CD4-positive, alpha-beta T cell treated with Interleukin-4 for 4 hours (primary cell): ENCODE results near the gene REXO5.
"Not testable (repeated sequence)": the region's sequence is repeated elsewhere in the genome, so short reads cannot be mapped to it uniquely, and the experiment has no call there.

Experiments
- DNase-seq: peaks from one replicate; pipeline ENCODE4 v3.0.0-alpha.2; 2020

The REXO5 gene

GRCh38 chr16:20853143-20853542 is 46.8 kb downstream of the REXO5 start:
- DNase-seq = no peak

DNA sequence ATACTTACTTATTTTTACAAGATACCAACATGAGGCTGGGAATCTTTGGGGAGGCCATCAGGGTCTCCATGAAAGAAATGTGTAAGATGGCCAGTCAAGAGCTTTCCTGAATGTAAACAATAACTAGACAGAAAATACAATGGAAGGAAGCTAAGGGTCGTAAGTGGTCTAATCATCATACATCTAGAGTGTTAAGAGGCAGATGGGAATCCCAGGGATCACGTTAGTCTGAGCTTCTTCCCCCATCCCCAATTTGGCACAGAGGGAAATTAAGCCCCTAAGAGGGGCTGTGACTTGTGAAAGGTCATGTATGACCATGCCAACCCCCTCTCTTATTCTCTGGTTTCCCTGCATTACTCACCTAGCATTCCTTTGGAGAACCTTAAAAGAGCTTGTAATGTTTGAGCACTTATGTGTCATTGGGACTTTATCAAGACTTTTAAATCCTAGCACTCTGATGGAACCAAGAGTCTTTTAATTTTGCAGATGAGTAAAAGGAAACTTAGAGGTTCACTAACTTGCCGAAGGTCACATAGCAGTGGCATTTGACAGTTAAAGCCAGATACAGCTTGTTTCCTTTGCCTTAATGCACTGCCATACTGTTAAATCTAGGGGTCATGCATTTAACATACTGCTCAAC is 47.8 kb downstream of the REXO5 start:
- no peak for DNase-seq

- no peak for DNase-seq
Observed at GRCh38 chr16:20854963-20855362, 48.6 kb downstream of the REXO5 start.

DNA sequence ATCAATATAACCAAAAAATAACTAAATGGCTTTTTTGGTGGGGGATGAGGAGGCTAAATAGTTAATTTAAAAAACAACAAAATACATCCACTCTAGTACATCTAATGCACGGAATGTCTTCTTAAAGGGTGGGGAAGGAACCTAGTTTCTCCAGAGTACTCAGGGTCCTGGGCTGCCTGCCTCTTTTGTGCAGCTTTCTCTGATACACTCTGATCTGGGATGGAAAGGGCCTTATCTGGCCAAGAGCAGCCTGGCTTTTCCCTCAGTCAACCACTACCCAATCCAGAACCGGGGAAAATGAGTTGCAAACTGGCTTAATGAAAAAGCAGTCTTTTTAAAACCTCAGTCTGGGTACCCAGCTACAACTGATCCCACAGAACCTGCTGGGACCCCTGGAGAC is 51.0 kb downstream of the REXO5 start:
- no peak for DNase-seq

DNA sequence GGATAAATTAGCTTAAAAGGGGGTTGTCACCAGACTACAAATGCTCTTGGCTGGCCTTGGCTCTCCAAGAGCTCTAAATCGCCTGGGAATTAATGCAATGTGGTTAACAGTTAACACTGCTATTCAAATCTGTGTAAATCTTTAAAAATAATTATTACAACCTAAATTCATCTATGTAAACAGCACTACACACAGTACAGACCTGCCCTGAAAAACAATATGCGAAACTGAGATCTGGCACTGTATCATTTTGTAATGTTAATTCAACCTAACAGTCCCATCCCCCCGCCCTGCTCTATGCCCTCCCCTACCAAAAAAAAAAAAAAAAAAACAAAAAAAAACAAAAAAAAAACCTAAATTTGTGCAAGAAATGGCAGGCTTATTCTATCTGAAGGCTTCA is 52.9 kb downstream of the REXO5 start:
- DNase-seq = no peak

GRCh38 chr16:20859699-20860098 is 53.4 kb downstream of the REXO5 start:
- no peak for DNase-seq

GRCh38 chr16:20860361-20860760 is 54.0 kb downstream of the REXO5 start:
- no peak for DNase-seq

DNA sequence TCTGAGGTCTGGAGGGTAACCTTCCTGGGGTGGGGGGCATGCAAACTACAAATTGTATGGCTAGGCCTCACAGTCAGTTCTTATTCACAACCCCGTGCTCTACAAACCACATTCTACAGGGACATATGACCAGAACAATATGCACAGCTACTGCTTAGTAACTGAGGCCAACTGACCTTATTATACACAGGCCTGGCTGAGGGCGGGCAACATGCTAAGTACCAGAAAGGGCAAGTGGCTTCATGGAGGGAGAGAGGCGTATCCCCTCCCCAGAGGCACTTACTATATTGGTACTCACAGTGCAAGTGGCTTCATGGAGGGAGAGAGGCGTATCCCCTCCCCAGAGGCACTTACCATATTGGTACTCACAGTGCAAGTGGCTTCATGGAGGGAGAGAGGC is 54.7 kb downstream of the REXO5 start:
- DNase-seq = not testable (repeated sequence)

DNA sequence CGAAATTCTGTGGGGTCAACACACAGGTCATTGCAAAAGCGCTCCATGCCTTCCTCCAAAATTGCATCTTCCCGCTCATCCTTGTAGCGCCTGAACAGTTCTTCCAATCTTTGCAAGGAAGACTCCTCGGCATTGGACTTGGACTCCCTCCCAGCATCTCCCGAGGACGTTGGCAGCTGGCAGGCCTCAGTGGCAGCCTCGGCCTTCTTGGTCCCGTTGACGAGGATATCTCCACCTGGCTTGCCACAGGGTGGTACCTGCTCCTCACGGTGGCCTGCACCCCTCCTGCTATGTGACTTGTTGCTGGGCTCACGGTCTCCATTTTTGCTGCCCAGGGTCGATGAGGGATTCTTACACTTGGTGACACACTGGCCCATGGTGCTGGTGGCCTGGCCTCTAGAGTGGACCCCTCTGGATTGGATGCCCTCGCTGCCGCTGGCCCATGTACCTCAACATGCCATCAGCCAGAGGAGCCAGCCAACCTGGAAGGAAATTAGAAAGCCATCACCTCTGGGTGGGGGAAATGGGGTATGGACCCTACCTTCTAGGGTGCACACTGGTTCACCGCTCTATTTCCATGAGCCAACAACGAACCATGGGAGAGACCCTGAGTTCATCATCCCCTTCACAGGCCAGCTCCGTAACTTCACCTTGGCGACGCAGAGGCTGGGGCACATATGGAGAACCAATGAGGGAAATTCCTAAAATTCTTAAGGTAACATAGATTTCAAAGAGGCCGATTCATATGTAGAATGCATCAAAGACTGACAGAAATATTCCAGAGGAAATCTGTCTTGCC is 56.0 kb downstream of the REXO5 start:
- no peak for DNase-seq

GRCh38 chr16:20864376-20864775 is 58.0 kb downstream of the REXO5 start:
- not testable (repeated sequence) for DNase-seq

GRCh38 chr16:20865420-20866131 is 59.2 kb downstream of the REXO5 start:
- DNase-seq = no peak

DNA sequence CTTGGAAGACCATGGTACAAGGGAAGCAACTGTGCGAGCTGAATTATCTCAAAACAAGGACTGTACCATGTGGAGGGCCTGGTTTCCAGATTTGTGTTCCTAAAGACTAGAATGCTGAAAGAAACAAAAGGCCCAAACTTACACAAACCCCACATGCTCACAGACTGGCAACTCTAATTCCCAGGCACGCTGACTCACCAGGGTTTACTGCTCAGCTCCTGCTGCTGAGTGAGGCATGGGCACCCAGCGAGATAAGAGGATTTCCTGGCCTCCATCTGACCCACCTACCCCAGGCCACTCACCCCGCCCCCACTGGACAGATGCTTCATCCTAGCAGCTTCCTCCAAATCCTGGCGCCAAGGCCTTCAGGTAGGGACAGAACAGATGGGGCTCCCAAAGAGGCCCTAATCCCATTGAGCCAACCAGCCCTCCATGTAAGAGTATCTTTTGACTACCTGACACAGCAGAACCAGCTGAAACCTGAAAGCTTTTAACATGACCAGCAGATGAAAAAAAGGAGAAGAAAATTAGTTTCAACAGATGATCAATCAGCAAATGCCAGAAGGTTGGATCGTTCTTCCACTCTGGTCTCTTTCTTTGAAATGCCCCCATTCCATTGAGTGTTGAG is 59.9 kb downstream of the REXO5 start:
- no peak for DNase-seq

DNA sequence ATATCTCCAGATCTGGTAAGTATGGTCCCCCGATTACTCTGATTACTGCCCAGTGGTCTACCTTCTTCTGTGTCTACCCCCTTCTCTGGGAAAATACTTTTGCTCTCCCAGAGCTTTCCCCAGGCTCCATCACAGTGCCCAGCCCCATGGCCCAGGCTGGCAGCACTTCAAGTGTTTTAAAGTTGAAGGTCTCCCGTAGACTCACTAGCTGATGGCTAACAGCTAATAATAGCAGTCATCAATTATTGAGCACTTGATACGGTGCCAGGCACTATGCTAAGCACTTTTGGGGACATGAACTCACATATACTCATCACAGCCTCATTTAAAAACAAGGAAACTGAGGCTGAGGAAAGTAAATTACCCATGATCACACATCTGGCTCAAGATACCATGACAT is 60.5 kb downstream of the REXO5 start:
- DNase-seq = no peak

DNA sequence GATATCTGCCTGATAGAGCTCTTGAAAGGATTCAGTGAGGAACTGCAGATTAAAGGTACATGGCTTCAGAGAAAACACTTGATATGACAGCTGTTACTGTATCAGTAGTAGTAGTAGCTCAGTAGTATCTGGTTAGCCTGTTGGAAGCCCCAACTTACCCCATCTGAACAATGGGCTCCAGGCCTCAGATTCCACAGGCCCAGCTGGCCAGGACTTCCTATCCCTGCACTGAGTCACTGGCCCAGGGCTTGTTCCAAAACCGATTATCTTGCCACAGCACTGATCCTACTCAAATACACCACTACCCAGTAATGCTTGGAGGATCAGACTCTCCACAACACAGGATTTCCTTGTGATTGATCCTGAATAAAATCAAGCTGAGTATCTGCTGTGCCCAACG is 61.3 kb downstream of the REXO5 start:
- no peak for DNase-seq

DNA sequence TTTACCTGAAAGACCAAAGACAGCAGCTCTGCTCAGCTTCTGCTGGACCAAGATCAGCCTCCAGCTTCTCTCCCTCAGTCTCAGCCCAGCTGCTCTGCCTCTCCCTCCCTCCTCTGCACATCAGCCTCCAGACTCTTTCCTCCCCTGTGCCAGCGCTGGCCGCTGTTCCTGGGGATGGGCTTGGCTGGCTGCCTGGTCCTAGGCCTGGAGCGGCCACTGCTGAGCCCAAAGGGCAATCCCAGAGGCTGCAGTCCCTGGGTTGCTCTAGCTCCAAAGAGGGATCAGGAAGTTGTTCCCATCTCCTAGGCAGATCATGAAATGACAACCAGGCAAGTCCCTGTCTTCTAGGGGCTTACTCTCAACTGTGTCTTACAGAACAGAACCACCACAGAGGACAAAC is 62.6 kb downstream of the REXO5 start:
- DNase-seq = no peak

DNA sequence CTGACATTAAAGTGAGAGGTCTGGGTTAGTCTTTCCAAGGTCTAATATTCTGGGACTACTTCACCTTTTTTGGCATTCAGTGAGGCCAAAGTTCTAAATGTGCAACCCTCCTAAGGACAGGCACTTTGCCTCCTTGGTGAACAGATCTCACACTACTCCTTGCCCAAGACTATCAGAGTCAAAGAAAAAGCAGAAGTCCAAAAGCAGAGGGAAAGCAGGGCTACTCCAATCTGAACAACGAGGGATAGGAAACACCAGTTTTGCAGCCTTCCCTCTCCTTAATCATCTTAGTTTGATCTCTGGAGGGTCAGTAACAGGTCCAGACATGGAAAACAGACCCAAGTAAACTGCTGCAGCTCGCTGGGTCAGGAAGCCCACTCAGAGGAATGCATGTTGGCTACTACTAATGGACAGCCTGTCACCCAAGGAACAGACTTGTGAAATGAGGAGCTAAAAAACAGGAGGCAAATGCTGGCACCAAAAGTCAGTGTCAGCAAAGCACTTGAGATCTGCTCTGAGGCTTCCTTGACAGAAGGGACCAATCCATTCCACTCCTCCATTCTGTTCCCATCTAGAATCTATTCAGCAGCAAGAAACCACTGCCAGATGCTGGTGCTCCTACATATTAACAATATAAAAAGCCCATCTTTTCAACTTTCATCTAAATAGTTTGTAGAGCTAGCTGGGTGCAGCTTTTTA is 63.9 kb downstream of the REXO5 start:
- DNase-seq = no peak

- no peak for DNase-seq
Observed at GRCh38 chr16:20871258-20871657, 64.9 kb downstream of the REXO5 start.

- DNase-seq = no peak
Observed at GRCh38 chr16:20871941-20872815, 65.9 kb downstream of the REXO5 start.

DNA sequence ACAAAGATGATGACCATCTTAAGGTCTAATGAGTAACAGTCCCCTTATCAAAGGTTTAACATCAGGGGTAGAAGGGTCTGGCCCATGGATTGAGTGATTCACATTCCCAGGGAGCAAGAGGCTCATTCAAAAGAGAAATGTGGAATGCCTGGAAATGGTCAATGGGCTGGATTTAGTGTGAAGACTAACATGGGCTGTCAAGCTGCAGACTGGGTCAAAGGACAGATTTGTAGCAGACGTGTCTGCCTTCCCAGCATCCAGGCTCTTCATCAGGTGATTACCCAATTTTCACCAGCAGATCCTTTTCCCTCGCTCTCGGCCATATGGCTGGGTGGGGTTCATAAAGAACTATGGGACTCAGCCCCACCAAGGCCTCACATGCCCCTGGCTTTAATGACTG is 67.0 kb downstream of the REXO5 start:
- no peak for DNase-seq

GRCh38 chr16:20874088-20874581 is 67.8 kb downstream of the REXO5 start:
- no peak for DNase-seq

DNA sequence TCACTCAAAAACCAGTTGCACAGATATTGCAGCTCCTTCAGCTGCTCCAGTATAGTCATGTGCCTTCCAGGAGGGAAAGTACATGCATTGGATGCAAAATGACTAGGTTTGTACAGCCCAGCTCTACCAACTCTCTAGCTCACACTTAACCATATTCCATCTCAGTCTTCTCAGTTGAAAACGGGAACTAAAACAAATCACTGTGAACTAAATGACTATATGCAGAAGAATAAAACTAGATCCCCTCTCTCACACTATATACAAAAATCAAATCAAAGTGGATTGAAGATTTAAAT is 69.0 kb downstream of the REXO5 start:
- no peak for DNase-seq

DNA sequence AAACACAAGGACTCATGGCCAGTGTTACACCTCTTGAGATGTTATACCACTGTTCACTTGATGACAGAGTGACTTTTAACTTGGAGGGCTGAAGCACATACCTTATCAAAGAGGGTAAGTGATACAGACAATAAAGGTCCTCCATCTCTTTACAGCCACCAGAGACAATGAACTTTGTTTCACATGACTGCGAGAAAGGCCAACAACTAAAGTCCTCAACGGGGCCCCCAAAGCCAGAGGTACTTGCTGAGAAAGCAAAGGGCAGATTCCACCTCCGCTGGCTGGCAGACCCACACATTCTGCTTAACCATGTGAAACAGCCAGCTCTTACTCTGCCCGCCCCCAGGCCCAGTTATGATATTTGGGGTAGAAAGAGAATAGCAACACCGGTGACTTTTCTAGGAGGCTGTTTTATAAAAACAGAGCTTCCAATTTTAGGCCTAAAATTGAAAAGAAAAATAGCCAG is 72.4 kb downstream of the REXO5 start:
- no peak for DNase-seq
